Measurements from ENCODE around the gene ADISSP. TPM values are rescaled to one million over a fixed set of nuclear protein-coding genes. Genes with fewer than 3 reads are reported as not detected.
A peak's percentile ranks its signal among the peaks of the same experiment; 100 is the strongest.
"Not testable (repeated sequence)": the region's sequence is repeated elsewhere in the genome, so short reads cannot be mapped to it uniquely, and the experiment has no call there.

Gene ADISSP
- polyA plus RNA-seq, 1 donor = 21.6 TPM

DNA sequence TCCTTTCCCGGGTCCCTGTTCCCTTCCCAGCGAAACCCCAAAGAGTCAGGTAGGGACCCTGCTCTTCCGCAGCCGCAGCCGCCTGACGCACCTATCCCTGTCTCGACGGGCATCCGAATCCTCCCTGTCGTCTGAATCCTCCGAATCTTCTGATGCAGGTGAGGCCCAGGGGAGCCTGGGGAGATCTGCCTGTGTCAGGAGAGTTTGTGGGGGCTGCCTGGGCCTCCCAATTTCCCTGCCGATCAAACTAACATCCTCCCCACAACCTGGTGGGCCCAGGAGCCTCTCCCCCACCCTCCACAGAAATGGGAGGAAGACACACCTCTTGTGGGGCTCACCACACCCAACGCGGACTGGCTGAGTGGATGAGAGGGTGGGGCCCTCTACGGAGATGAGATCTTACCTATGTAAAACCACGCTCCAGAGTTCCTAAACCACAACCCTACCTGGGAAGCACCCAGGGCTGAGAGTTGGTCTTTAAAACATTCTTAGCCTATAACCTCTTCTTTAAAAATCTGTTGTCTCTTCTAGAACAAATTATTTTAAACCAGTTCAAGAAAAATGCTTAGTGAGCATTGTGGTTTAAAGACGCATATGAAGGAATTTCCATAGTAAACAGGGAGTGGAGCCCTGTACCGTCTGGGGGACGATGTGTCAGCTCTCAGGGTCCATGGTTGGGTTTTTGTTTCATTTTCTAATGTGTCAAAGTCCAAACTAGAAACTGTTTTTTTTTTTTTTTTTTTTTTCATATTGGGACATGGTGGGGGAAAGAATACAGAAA, 30.2 kb upstream of the ADISSP start:
- no peak for DNase-seq (ENCODE audit: low read depth)

- no peak for DNase-seq (ENCODE audit: low read depth)
Measured at GRCh38 chr20:3797226-3797545, 29.6 kb upstream of the ADISSP start.

GRCh38 chr20:3796477-3797225, 29.1 kb upstream of the ADISSP start:
- DNase-seq (ENCODE audit: low read depth) = no peak

- peak; percentile 76 for DNase-seq (ENCODE audit: low read depth)
Measured at GRCh38 chr20:3795511-3796468, 28.2 kb upstream of the ADISSP start, which contains the start of gene CDC25B. Gene CDC25B (plus strand): TSS chr20:3796310. CDS start chr20:3796532, 222 bp downstream.

- no peak for DNase-seq (ENCODE audit: low read depth)
Measured at GRCh38 chr20:3794701-3795420, 27.3 kb upstream of the ADISSP start.

DNA sequence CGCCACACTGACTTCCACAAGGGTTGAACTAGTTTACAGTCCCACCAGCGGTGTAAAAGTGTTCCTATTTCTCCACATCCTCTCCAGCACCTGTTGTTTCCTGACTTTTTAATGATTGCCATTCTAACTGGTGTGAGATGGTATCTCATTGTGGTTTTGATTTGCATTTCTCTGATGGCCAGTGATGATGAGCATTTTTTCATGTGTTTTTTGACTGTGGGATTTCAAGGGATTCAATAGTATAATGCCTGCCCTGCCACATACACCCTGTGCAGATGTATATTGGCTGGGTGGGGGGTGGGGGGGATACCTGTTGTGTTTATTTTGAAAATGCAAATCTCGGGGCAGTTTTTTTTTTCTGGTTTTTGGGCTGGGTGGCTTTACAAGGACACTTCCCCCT, 26.6 kb upstream of the ADISSP start:
- not testable (repeated sequence) for DNase-seq (ENCODE audit: low read depth)

- not testable (repeated sequence) for DNase-seq (ENCODE audit: low read depth)
Measured at GRCh38 chr20:3789201-3789600, 21.6 kb upstream of the ADISSP start.

- no peak for DNase-seq (ENCODE audit: low read depth)
Measured at GRCh38 chr20:3788685-3789155, 21.2 kb upstream of the ADISSP start.

DNA sequence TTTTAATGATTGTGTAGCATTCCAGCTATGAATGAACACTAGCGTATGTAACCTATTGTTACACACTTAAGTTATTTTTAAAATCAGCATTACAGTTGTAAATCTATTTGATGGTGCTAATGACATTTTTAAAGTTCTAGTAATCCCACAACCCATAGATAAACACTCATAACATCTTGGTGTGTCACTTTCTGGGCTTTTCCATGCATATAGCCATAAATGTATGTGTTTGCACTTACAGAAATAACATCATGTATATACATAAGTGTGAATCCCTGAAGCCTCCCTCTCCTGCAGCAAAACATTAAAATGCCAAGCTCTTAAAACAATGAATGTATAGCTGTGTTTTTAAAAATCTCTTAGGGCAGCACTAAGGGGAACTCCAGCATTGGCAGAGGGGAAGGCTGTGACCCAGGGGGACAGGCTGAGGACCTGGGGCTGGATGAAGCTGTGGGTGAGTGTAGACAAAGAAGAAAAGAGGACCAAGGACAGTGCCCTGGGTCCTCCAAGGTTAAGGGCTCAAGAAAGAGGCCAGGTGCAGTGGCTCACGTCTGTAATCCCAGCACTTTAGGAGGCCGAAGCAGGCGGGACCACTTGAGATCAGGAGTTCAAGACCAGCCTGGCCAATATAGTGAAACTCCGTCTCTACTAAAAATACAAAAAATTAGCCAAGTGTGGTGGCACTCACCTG, 19.9 kb upstream of the ADISSP start:
- DNase-seq (ENCODE audit: low read depth) = no peak

GRCh38 chr20:3786665-3787323, 19.2 kb upstream of the ADISSP start, which contains the start of gene CENPB:
Gene CENPB (minus strand): TSS chr20:3786740. CDS start chr20:3786483, 257 bp downstream.
- peak; percentile 54 for DNase-seq (ENCODE audit: low read depth)

GRCh38 chr20:3786126-3786484, 18.6 kb upstream of the ADISSP start:
- DNase-seq (ENCODE audit: low read depth) = no peak

- DNase-seq (ENCODE audit: low read depth) = no peak
Measured at GRCh38 chr20:3785240-3786125, 17.9 kb upstream of the ADISSP start.

- DNase-seq (ENCODE audit: low read depth) = no peak
Measured at GRCh38 chr20:3784863-3785239, 17.3 kb upstream of the ADISSP start.

- DNase-seq (ENCODE audit: low read depth) = no peak
Measured at GRCh38 chr20:3784216-3784853, 16.8 kb upstream of the ADISSP start.

DNA sequence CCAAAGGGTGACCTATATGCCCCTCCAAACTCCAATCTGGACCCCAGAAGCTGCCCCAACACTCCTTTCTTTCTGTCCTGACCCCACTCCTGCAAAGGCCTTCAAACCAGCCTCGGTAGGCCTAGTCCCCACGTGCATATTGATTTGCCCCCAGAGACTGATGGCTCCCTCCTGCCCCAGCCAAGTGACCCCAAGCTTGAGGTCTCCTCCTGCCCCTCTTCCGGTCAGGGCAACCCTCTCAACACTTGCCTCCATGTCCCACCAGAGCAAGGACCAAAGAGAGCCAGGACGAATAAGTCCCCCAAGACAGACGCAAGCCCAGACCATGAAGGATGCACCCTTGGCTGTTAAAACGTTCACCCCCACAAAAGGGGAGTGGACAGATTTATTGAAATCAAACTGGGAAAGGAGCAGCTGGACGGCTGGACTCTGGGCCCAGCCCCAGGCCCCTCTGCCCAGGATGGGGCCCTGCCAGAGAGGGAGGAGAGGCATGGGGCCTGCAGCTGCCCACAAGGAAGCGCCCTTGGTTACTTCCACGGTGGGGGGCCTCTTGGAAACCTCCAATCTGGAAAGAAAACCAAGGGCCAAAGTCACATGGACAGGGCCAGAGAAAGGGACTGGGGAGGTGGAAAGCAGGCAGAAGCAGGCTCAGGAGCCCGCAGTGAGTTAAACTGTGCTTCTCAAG, 16.1 kb upstream of the ADISSP start:
- no peak for DNase-seq (ENCODE audit: low read depth)

GRCh38 chr20:3783068-3783489, 15.5 kb upstream of the ADISSP start:
- DNase-seq (ENCODE audit: low read depth) = no peak

- DNase-seq (ENCODE audit: low read depth) = no peak
Measured at GRCh38 chr20:3782597-3782996, 15.0 kb upstream of the ADISSP start.

All from forelimb muscle (tissue), 1 donor.